GM12878 (cell line): ENCODE data around the gene NOD1. TPM values are rescaled to one million over a fixed set of nuclear protein-coding genes. Genes with fewer than 3 reads are reported as not detected.

Experiments used
- ATAC-seq: fragments of 200-7000 bp; cut with Tn5 transposase; 3 replicates; pipeline ENCODE4 v1.9.1; 2020; ENCODE audit warnings: mild to moderate bottlenecking, moderate library complexity
- BruUV-seq: library from RNA; stranded (reverse); fragments of 400-500 nt; replicated peaks from 2 replicates; lab custom pipeline; 2021; lab: Mats Ljungman, UMichigan
- CTCF ChIA-PET: fragments of 300-600 bp; sonication (Branson Sonifier 250); formaldehyde crosslinking; extraction: SDS; loops from one replicate; lab custom pipeline; 2021; ENCODE audit warnings: inconsistent platforms; lab: Yijun Ruan, JAX
- POLR2A ChIA-PET: fragments of 350-600 bp; formaldehyde crosslinking; extraction: SDS; loops from one replicate; lab custom pipeline; 2021; ENCODE audit warnings: inconsistent platforms; lab: Charles Lee
- RAD21 ChIA-PET: fragments of 300-600 bp; sonication (Branson Sonifier 250); formaldehyde crosslinking; loops from one replicate; lab custom pipeline; 2023; ENCODE audit warnings: antibody characterized with exemption; ENCODE audit not compliant: unreplicated experiment; lab: Charles Lee
- SMC1A ChIA-PET: fragments of 300-600 bp; sonication (Branson Sonifier 250); formaldehyde crosslinking; loops from one replicate; lab custom pipeline; 2023; ENCODE audit not compliant: unreplicated experiment, uncharacterized antibody; lab: Charles Lee
- DNase-seq: peaks from one replicate; pipeline ENCODE4 v3.0.0-alpha.2; 2011; ENCODE audit warnings: low read depth, low spot score
- FAIRE-seq: peaks from 3 replicates; lab custom pipeline; 2011; peaks lifted over from hg19 to GRCh38; lab: Jason Lieb, UNC
- H2AFZ ChIP-seq: 2 replicates; pipeline ENCODE4 v1.6.0; 2011; ENCODE audit warnings: low read depth, low read length, control low read depth; ENCODE audit not compliant: control insufficient read depth
- H3K27ac ChIP-seq: 2 replicates; pipeline ENCODE4 v1.5.1; 2011; ENCODE audit warnings: control low read depth; ENCODE audit not compliant: control insufficient read depth, insufficient read depth
- H3K27me3 ChIP-seq, 2 experiments: replicated peaks in 1 of 2; 2 replicates each; pipeline versions ENCODE4 v1.6.0 to v1.6.1; 2011; ENCODE audit warnings: low read length in 1 of 2; ENCODE audit not compliant: control insufficient read depth in 2 of 2, insufficient read depth in 2 of 2
- H3K36me3 ChIP-seq, 2 experiments: 2 replicates each; pipeline ENCODE4 v1.5.1; 2011; ENCODE audit warnings: low read length in 1 of 2; ENCODE audit not compliant: control insufficient read depth in 2 of 2, insufficient read depth in 2 of 2
- H3K4me1 ChIP-seq: 2 replicates; pipeline ENCODE4 v1.6.1; 2011; ENCODE audit warnings: mild to moderate bottlenecking, low read length, moderate library complexity, mixed read lengths; ENCODE audit not compliant: control insufficient read depth, insufficient read depth
- H3K4me2 ChIP-seq: 2 replicates; pipeline ENCODE4 v1.6.0; 2011; ENCODE audit warnings: control low read depth; ENCODE audit not compliant: control insufficient read depth, insufficient read depth
- H3K4me3 ChIP-seq: fragments of 200-600 bp; sonication (generic); 2 replicates; pipeline ENCODE4 v1.5.1; 2016
- H3K79me2 ChIP-seq: 2 replicates; pipeline ENCODE4 v1.6.0; 2011; ENCODE audit warnings: low read length; ENCODE audit not compliant: control insufficient read depth, insufficient read depth
- H3K9ac ChIP-seq: 2 replicates; pipeline ENCODE4 v1.8.0; 2011; ENCODE audit warnings: low read length, control low read depth, mixed read lengths; ENCODE audit not compliant: control insufficient read depth, insufficient read depth
- H3K9me3 ChIP-seq: replicated peaks from 3 replicates; pipeline ENCODE4 v1.5.1; 2011; ENCODE audit warnings: mild to moderate bottlenecking, low read length; ENCODE audit not compliant: control insufficient read depth, insufficient read depth
- H4K20me1 ChIP-seq: 2 replicates; pipeline ENCODE4 v1.6.0; 2011; ENCODE audit not compliant: control insufficient read depth, insufficient read depth
- BCL11A ChIP-seq: IDR thresholded peaks from 2 replicates; pipeline ENCODE4 v1.6.1; 2011; ENCODE audit warnings: low read depth, low read length
- BCLAF1 ChIP-seq: fragments of 450-650 bp; IDR thresholded peaks from 2 replicates; pipeline ENCODE4 v1.6.1; 2017; ENCODE audit warnings: antibody characterized with exemption, mild to moderate bottlenecking, moderate library complexity
- HDGF ChIP-seq: fragments of 450-650 bp; IDR thresholded peaks from 2 replicates; pipeline ENCODE4 v1.6.1; 2016; ENCODE audit warnings: antibody characterized with exemption
- KLF5 ChIP-seq: fragments of 450-650 bp; IDR thresholded peaks from 2 replicates; pipeline ENCODE4 v1.6.1; 2014; ENCODE audit warnings: mild to moderate bottlenecking; ENCODE audit not compliant: partially characterized antibody
- MLLT1 ChIP-seq: fragments of 450-650 bp; IDR thresholded peaks from 2 replicates; pipeline ENCODE4 v1.6.1; 2016; ENCODE audit warnings: mild to moderate bottlenecking
- MYC ChIP-seq: IDR thresholded peaks from 2 replicates; pipeline ENCODE4 v1.6.1; 2011; ENCODE audit warnings: mild to moderate bottlenecking, low read length, moderate library complexity, inconsistent platforms; ENCODE audit not compliant: insufficient read depth, insufficient replicate concordance, insufficient read length, severe bottlenecking
- NFYB ChIP-seq: IDR thresholded peaks from 2 replicates; pipeline ENCODE4 v1.6.1; 2011; ENCODE audit warnings: low read depth, mild to moderate bottlenecking, low read length, improper control_type of control experiment, moderate library complexity; ENCODE audit not compliant: insufficient read depth
- NKRF ChIP-seq: fragments of 450-650 bp; conservative IDR thresholded peaks from 2 replicates; pipeline ENCODE4 v1.6.1; 2017; ENCODE audit warnings: mild to moderate bottlenecking, moderate library complexity
- PBX3 ChIP-seq: IDR thresholded peaks from 2 replicates; pipeline ENCODE4 v1.6.1; 2011; ENCODE audit warnings: mild to moderate bottlenecking, low read depth, low read length, moderate library complexity; ENCODE audit not compliant: insufficient replicate concordance
- PML ChIP-seq: IDR thresholded peaks from 2 replicates; pipeline ENCODE4 v1.6.1; 2012; ENCODE audit warnings: low read length, inconsistent platforms
- RAD21 ChIP-seq: IDR thresholded peaks from 2 replicates; pipeline ENCODE4 v1.6.1; 2011; ENCODE audit warnings: mild to moderate bottlenecking, low read depth, low read length, moderate library complexity; ENCODE audit not compliant: insufficient read depth
- STAT3 ChIP-seq: IDR thresholded peaks from 2 replicates; pipeline ENCODE4 v1.6.1; 2011; ENCODE audit warnings: low read depth, low read length, improper control_type of control experiment
- WGBS: methylation state at CpG from one replicate; pipeline ENCODE4 v1.1.6; 2016; ENCODE audit warnings: low lambda C conversion rate; ENCODE audit not compliant: insufficient replicate concordance, insufficient coverage; ENCODE audit errors: missing lambda C conversion rate; 5-methylcytosine and 5-hydroxymethylcytosine counted together
- in situ Hi-C: fragments of 300-500 bp; cut with MboI; formaldehyde crosslinking; loops from 9 replicates; pipeline ENCODE4 v1.14.3; 2018; ENCODE audit warnings: mixed read lengths
- intact Hi-C: fragments of 100-400 bp; cut with micrococcal nuclease; formaldehyde crosslinking; loops from one replicate; pipeline ENCODE4 v1.14.2; 2022; ENCODE audit not compliant: unreplicated experiment
- polyA plus RNA-seq, 11 experiments: library from polyadenylated mRNA; depleted of rRNA in 4 of 11; unstranded in 6 of 11; stranded (reverse) in 5 of 11; fragments of >200 nt; fragmentation: Nextera tagmentation in 4 of 11; fragmentation: Illumina TruSeq in 1 of 11; extraction: Ambion mirVana in 4 of 11; extraction: Trizol in 1 of 11; gene quantifications; 1 replicate in 1 of 11; 2 replicates in 10 of 11; pipeline versions ENCODE4 v1.2.1 to v1.2.3, GENCODE V29; 2011 to 2016; ENCODE audit warnings: inconsistent platforms in 2 of 11, missing spikeins in 2 of 11, low read depth in 1 of 11
- total RNA-seq, 4 experiments: library from RNA; depleted of rRNA in 3 of 4; stranded (reverse); fragments of >200 nt in 3 of 4; fragmentation: Illumina TruSeq in 1 of 4; extraction: Trizol in 1 of 4; gene quantifications; 2 replicates each; pipeline versions ENCODE4 v1.2.1 to v1.2.3, GENCODE V29; 2013 to 2021

NOD1 gene
- total and polyA plus RNA-seq, 10 of the 15 experiments (the other 5 are each of a cell fraction or from before 2014, with no cell fraction given), result 1.8 to 14.6 (median 8.9) TPM

GRCh38 chr7:30411897-30412296 is 66.7 kb downstream of the NOD1 start:
- WGBS, result 66% methylated on average over 3 of the region's 3 CpGs
- in situ Hi-C loops (loop anchor here (5.0 kb wide), 2 partner anchors 135 to 250 kb away; no protein-coding TSS in a partner anchor), intact Hi-C loops (loop anchor here (5.0 kb wide), 1 partner anchor 150 kb away; no protein-coding TSS in a partner anchor)
- ATAC-seq (no peak), FAIRE-seq (no peak), DNase-seq (no peak)
- H3K4me2 ChIP-seq, result no peak overlapping the region
- no peaks in the 10 kb centered on the region for H4K20me1 ChIP-seq
- no peaks in the 10 kb centered on the region for H3K27me3 ChIP-seq
- SMC1A ChIA-PET, result interaction anchor here (1.1 to 4.0 kb wide), 5 partner anchors 11 to 248 kb away, joined by 3 to 46 read pairs (median 9); no protein-coding TSS in a partner anchor
- no peak overlapping the region for H3K27ac ChIP-seq
- no peak overlapping the region for H2AFZ ChIP-seq
- no TSS peak for BruUV-seq
- no peak overlapping the region for H3K4me3 ChIP-seq
- peaks cover 8% of the 10 kb centered on the region for H3K4me1 ChIP-seq
- H3K9me3 ChIP-seq, result peaks cover 3% of the 10 kb centered on the region; the same call in 1 of the 3 replicates
- RAD21 ChIA-PET, result interaction anchor here (1.0 to 3.1 kb wide), 4 partner anchors 89 to 250 kb away, joined by 3 to 20 read pairs (median 5); no protein-coding TSS in a partner anchor
- no peak overlapping the region for H3K9ac ChIP-seq
- TF ChIP-seq BCLAF1 (no peak), MYC (no peak), STAT3 (no peak), NFYB (no peak), BCL11A (no peak), NKRF (no peak), RAD21 (no peak), PBX3 (no peak), KLF5 (no peak), PML (no peak), HDGF (no peak), MLLT1 (no peak)
- POLR2A ChIA-PET, result interaction anchor here (0.5 kb wide), 1 partner anchor 404 kb away, joined by 3 read pairs; no protein-coding TSS in a partner anchor
- no peaks in the 10 kb centered on the region for H3K79me2 ChIP-seq
- H3K36me3 ChIP-seq, result no peaks in the 10 kb centered on the region
- CTCF ChIA-PET, result interaction anchor here (1.0 to 5.5 kb wide), 8 partner anchors 16 to 348 kb away, joined by 3 to 42 read pairs (median 5); no protein-coding TSS in a partner anchor
